Testis (tissue), 3 donors: Measurements from ENCODE around the gene POLR2C. TPM values are rescaled to one million over a fixed set of nuclear protein-coding genes. Genes with fewer than 3 reads are reported as not detected.

Experiments
- DNase-seq: peaks from one replicate; pipeline ENCODE4 v3.0.0-alpha.2; 2019
- H3K27ac ChIP-seq, 2 donors: fragments of 200-600 bp; sonication (generic); one replicate each; pipeline ENCODE4 v1.5.1; 2019
- H3K27me3 ChIP-seq: fragments of 200-600 bp; sonication (generic); one replicate; pipeline ENCODE4 v1.5.1; 2019
- H3K36me3 ChIP-seq: fragments of 200-600 bp; sonication (generic); one replicate; pipeline ENCODE4 v1.5.1; 2017; ENCODE audit warnings: low read depth; ENCODE audit errors: missing control alignments
- H3K4me1 ChIP-seq: fragments of 200-600 bp; sonication (generic); one replicate; pipeline ENCODE4 v1.5.1; 2019
- H3K4me3 ChIP-seq, 2 donors: fragments of 200-600 bp; sonication (generic); one replicate each; pipeline ENCODE4 v1.5.1; 2017 to 2019
- H3K9me3 ChIP-seq: fragments of 200-600 bp; sonication (generic); one replicate; pipeline ENCODE4 v1.5.1; 2017
- POLR2A ChIP-seq: fragments of 450-650 bp; IDR thresholded peaks from one replicate; pipeline ENCODE4 v1.6.1; 2017; ENCODE audit warnings: antibody characterized with exemption, mild to moderate bottlenecking, moderate library complexity
- WGBS, 2 donors: methylation state at CpG; one replicate each; pipeline ENCODE4 v1.1.5; 2018; 5-methylcytosine and 5-hydroxymethylcytosine counted together
- intact Hi-C: fragments of 100-400 bp; cut with DNase I; formaldehyde crosslinking; loops from one replicate; pipeline ENCODE4 v1.15.1; 2023; ENCODE audit warnings: low total_unique reads
- polyA plus RNA-seq: library from polyadenylated mRNA; stranded (reverse); fragments of 350-450 nt; fragmentation: Illumina TruSeq; extraction: RNeasy Lipid Tissue Mini Kit (QIAGEN cat#74804); gene quantifications from one replicate; pipeline ENCODE4 v1.2.3, GENCODE V29; 2014; ENCODE audit warnings: low read depth, low replicate concordance; ENCODE audit not compliant: insufficient read depth
- total RNA-seq, 2 donors: library from RNA; depleted of rRNA; stranded (reverse); fragments of >200 nt; gene quantifications; one replicate each; pipeline ENCODE4 v1.2.3, GENCODE V29; 2016
- TF ChIP-seq, protein P1 (sequence below), 3 experiments: fragments of 450-650 bp in 2 of 3; fragments of 200-600 bp in 1 of 3; sonication (generic) in 1 of 3; IDR thresholded peaks; one replicate each; pipeline ENCODE4 v1.5.1; 2016 to 2019; ENCODE audit warnings: antibody characterized with exemption in 3 of 3, mild to moderate bottlenecking in 2 of 3, moderate library complexity in 1 of 3

Gene POLR2C
- total and polyA plus RNA-seq, 3 donors from 2014 or later: 65.0 to 102 (median 88.7) TPM

DNA sequence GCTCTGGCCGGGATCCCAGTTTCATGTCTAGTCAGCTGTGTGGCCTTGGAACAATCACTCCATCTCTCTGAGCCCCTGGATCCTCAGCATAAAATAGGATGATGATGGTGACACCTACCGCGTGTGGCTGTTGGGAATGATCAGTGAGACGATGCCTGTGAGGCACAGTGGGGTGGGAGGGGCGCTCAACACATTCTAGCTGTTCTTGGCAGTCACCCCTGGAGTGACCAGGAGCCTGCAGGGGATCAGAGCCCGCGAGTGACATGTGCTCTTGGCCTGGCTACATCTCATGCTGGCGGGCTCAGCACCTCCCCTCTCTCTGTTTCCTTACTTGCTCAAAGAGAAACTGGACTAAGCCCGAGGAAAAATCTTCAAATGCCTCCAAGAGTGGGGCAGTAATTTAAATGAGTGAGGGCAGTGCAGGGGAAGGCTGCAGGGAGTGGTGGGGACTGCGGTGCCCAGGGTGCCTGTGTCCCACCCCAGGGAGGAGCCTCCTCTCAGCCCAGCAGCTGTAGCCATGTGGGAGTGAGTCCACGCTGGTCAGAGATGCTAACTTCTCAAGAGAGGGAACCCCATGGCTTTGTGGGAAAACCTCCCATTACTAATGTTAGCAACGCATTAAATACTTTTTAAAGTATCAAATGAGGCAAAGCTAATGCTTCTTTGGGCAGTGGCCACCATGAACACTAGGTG lies 46.9 kb downstream of the POLR2C start:
- DNase-seq: no peak
- Histone ChIP-seq H3K27ac (no peak overlapping the region), H3K36me3 (no peaks in the 10 kb centered on the region), H3K27me3 (no peaks in the 10 kb centered on the region), H3K4me1 (peaks cover 5% of the 10 kb centered on the region), H3K9me3 (no peaks in the 10 kb centered on the region), H3K4me3 (no peak overlapping the region)
- no peak for TF ChIP-seq POLR2A
- TF ChIP-seq, protein P1, sequence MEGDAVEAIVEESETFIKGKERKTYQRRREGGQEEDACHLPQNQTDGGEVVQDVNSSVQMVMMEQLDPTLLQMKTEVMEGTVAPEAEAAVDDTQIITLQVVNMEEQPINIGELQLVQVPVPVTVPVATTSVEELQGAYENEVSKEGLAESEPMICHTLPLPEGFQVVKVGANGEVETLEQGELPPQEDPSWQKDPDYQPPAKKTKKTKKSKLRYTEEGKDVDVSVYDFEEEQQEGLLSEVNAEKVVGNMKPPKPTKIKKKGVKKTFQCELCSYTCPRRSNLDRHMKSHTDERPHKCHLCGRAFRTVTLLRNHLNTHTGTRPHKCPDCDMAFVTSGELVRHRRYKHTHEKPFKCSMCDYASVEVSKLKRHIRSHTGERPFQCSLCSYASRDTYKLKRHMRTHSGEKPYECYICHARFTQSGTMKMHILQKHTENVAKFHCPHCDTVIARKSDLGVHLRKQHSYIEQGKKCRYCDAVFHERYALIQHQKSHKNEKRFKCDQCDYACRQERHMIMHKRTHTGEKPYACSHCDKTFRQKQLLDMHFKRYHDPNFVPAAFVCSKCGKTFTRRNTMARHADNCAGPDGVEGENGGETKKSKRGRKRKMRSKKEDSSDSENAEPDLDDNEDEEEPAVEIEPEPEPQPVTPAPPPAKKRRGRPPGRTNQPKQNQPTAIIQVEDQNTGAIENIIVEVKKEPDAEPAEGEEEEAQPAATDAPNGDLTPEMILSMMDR (IDR thresholded peaks at IDR 0.05): no peak
- intact Hi-C loops: no loop called here
- 64 to 66% methylated on average over 12 of the region's 12 CpGs for WGBS, 2 donors

DNA sequence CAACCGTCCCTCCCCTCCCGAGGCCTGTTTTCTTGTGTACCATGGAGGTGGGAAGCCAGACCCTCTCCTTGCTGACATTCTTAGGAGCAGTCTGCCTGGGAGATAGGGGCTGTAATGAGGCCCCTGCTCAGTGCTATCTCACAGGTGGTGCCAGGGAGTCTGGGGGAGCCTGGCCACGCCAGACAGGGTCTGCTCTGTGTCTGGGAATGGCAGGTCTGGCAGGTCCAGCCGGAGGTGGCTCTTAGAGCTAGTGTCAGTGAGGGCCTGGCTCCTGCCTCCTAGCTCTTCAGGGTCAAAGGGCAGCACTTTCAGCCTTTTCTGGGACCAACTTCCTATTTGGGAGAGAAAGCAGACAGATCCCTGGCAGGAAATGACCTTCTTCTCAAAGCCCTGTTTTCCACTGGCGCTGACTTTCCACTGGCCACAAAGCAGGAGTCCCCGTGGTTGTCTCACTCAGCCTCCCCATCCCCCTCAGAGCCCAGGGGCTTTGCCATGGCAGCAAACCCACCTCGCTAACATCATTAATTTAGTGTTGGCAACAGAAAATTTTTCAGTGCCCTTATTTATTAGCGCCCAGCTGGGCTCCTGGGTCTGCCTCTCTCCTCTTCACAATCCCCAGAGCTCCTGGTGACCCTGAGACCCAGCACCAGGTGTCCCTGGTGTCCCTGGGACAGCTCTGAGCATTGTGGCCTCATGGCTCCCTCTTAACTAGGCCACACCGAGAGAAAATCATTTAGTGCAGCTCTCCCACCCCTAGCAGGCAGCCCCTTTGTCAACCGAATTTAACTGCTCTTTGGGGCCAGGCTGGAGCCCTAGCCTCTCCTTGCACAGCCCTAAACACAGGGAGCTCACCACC lies 47.8 kb downstream of the POLR2C start:
- Histone ChIP-seq H3K4me3 (no peak overlapping the region), H3K9me3 (no peaks in the 10 kb centered on the region), H3K36me3 (no peaks in the 10 kb centered on the region), H3K4me1 (peaks cover 5% of the 10 kb centered on the region), H3K27ac (no peak overlapping the region), H3K27me3 (no peaks in the 10 kb centered on the region)
- intact Hi-C loops: loop anchor here (10.0 kb wide), 1 partner anchor 85 kb away; no protein-coding TSS in a partner anchor
- DNase-seq: no peak
- TF ChIP-seq POLR2A: no peak
- TF ChIP-seq, protein P1 (IDR thresholded peaks at IDR 0.05): no peak
- 57 to 59% methylated on average over 9 to 10 of the region's 10 CpGs for WGBS, 2 donors

DNA sequence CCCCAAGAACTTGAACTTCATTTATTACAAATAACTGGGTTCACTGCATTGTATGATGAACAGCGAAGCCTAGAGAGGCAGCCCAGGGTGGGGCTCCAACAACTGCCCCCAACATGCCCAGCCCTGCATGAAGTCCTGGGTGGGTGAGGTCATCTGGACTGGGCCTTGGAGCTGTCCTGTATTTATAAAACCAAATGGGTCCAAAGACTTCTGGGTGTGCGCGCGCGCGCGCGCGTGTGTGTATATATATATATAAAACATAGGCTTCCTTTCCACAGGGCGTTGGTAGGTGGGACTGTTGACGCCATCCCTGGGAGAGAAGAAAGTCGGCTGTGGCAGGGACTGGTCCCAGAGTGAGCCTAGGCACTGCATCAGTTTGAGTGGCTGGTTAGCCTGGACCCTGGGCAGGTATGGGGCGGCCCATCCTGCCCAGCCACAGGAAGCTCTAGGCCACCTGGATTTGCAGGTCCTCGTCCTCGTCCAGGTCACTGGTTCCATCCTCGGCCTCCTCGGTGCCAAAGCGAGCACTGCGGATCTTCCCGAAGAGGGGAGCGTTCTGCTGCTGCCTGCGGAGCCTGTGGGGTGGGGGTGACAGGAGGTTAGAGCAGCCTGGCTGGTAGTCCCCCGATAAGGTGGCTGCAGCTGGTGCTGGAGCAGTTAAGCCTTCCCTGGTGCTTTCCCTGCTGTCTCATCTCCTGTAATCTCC lies 50.0 kb downstream of the POLR2C start:
- Histone ChIP-seq H3K27me3 (no peaks in the 10 kb centered on the region), H3K27ac (no peak overlapping the region)

GRCh38 chr16:57513371-57514102 lies 51.1 kb downstream of the POLR2C start:
- 66 to 71% methylated on average over 14 of the region's 14 CpGs for WGBS, 2 donors
- H3K9me3 ChIP-seq: no peaks in the 10 kb centered on the region
- DNase-seq: no peak
- peaks cover 5% of the 10 kb centered on the region for H3K4me1 ChIP-seq
- H3K36me3 ChIP-seq: no peaks in the 10 kb centered on the region
- TF ChIP-seq, protein P1 (IDR thresholded peaks at IDR 0.05): no peak
- TF ChIP-seq POLR2A: no peak
- intact Hi-C loops: loop anchor here (10.0 kb wide), 1 partner anchor 89 kb away; no protein-coding TSS in a partner anchor
- H3K4me3 ChIP-seq: no peak overlapping the region
- H3K27me3 ChIP-seq: no peaks in the 10 kb centered on the region
- H3K27ac ChIP-seq: no peak overlapping the region

More for the DNA sequence above, 50.0 kb downstream of the POLR2C start:
- no peak overlapping the region for H3K4me3 ChIP-seq
- H3K36me3 ChIP-seq: no peaks in the 10 kb centered on the region
- H3K9me3 ChIP-seq: no peaks in the 10 kb centered on the region
- no peak for DNase-seq
- TF ChIP-seq, protein P1 (IDR thresholded peaks at IDR 0.05): no peak
- TF ChIP-seq POLR2A: no peak
- H3K4me1 ChIP-seq: peaks cover 5% of the 10 kb centered on the region
- intact Hi-C loops: loop anchor here (10.0 kb wide), 1 partner anchor 88 kb away; no protein-coding TSS in a partner anchor
- WGBS, 2 donors: 95 to 96% methylated on average over 14 to 23 of the region's 23 CpGs
